Transverse colon (tissue), 4 donors: ENCODE results near the gene SNRPB2.

Experiments used
- POLR2A ChIP-seq: fragments of 450-650 bp; IDR thresholded peaks from one replicate; pipeline ENCODE4 v1.6.1; 2016; ENCODE audit warnings: antibody characterized with exemption, mild to moderate bottlenecking, moderate library complexity
- POLR2AphosphoS5 ChIP-seq, 3 donors: sonication (generic); formaldehyde crosslinking; IDR thresholded peaks; one replicate each; pipeline ENCODE4 v1.6.1; 2016; ENCODE audit warnings: antibody characterized with exemption in 3 of 3
- TF ChIP-seq, protein P1 (sequence below), 5 experiments: fragments of 200-600 bp in 3 of 5; fragments of 450-650 bp in 2 of 5; sonication (generic) in 3 of 5; IDR thresholded peaks; 1 replicate in 2 of 5; 2 replicates in 3 of 5; pipeline ENCODE4 v1.5.1; 2016 to 2017; ENCODE audit warnings: antibody characterized with exemption in 5 of 5, inconsistent platforms in 3 of 5, mild to moderate bottlenecking in 2 of 5, moderate library complexity in 1 of 5

DNA sequence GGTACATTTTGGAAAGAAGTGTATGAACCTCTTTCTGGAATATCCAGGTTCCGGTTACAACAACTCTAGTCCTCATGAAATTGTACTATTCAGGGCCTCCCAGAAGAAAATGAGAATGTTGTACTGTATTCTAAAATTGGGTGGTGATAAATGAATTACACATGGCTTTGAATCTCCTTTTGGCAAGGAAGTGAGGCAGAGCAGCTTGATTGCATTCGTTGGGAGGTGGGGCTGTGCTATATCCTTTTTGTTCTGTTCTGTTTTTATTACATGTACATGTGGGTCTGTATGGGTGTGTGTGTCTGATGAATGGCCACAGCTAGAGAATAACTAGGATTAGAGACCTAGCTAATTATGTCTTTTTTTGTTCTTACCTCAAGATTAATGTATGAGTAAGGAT is 37.8 kb upstream of the SNRPB2 start:
- TF ChIP-seq, protein P1, sequence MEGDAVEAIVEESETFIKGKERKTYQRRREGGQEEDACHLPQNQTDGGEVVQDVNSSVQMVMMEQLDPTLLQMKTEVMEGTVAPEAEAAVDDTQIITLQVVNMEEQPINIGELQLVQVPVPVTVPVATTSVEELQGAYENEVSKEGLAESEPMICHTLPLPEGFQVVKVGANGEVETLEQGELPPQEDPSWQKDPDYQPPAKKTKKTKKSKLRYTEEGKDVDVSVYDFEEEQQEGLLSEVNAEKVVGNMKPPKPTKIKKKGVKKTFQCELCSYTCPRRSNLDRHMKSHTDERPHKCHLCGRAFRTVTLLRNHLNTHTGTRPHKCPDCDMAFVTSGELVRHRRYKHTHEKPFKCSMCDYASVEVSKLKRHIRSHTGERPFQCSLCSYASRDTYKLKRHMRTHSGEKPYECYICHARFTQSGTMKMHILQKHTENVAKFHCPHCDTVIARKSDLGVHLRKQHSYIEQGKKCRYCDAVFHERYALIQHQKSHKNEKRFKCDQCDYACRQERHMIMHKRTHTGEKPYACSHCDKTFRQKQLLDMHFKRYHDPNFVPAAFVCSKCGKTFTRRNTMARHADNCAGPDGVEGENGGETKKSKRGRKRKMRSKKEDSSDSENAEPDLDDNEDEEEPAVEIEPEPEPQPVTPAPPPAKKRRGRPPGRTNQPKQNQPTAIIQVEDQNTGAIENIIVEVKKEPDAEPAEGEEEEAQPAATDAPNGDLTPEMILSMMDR (IDR thresholded peaks at IDR 0.05) = no peak
- no peak for TF ChIP-seq POLR2A
- no peak for TF ChIP-seq POLR2AphosphoS5 (IDR thresholded peaks at IDR 0.05)
